Neural progenitor cell (in vitro differentiated cells): ENCODE measurements around the gene HYDIN. TPM values are rescaled to one million over a fixed set of nuclear protein-coding genes. Genes with fewer than 3 reads are reported as not detected.

ENCODE experiments used
- DNase-seq: peaks from one replicate; pipeline ENCODE4 v3.0.0-alpha.2; 2016; ENCODE audit warnings: low spot score
- H2AFZ ChIP-seq: fragments of 200-600 bp; sonication (generic); replicated peaks from 2 replicates; pipeline ENCODE4 v1.6.1; 2016; ENCODE audit warnings: antibody characterized with exemption
- H3F3A ChIP-seq: fragments of 200-600 bp; sonication (generic); 2 replicates; pipeline ENCODE4 v1.6.1; 2016; ENCODE audit warnings: antibody characterized with exemption, low read depth
- H3K27ac ChIP-seq: fragments of 200-600 bp; sonication (generic); 2 replicates; pipeline ENCODE4 v1.5.1; 2016; ENCODE audit warnings: mild to moderate bottlenecking
- H3K27me3 ChIP-seq: fragments of 200-600 bp; sonication (generic); 2 replicates; pipeline ENCODE4 v1.6.1; 2016; ENCODE audit warnings: mild to moderate bottlenecking, moderate library complexity
- H3K36me3 ChIP-seq: fragments of 200-600 bp; sonication (generic); 2 replicates; pipeline ENCODE4 v1.5.1; 2016
- H3K4me1 ChIP-seq: fragments of 200-600 bp; sonication (generic); 2 replicates; pipeline ENCODE4 v1.6.1; 2016; ENCODE audit warnings: mixed run types
- H3K4me2 ChIP-seq: fragments of 200-600 bp; sonication (generic); 2 replicates; pipeline ENCODE4 v1.6.1; 2016
- H3K4me3 ChIP-seq: fragments of 200-600 bp; sonication (generic); 2 replicates; pipeline ENCODE4 v1.5.1; 2016
- H3K79me2 ChIP-seq: fragments of 200-600 bp; sonication (generic); 2 replicates; pipeline ENCODE4 v1.6.1; 2016; ENCODE audit warnings: low read depth
- H3K9ac ChIP-seq: fragments of 200-600 bp; sonication (generic); 2 replicates; pipeline ENCODE4 v1.6.1; 2016
- H3K9me3 ChIP-seq: fragments of 200-600 bp; sonication (generic); 2 replicates; pipeline ENCODE4 v1.5.1; 2016; ENCODE audit warnings: low read depth
- H4K20me1 ChIP-seq: fragments of 200-600 bp; sonication (generic); 2 replicates; pipeline ENCODE4 v1.6.1; 2016; ENCODE audit warnings: low read depth
- H3K27ac Mint-ChIP-seq: 3 replicates; pipeline ENCODE4 v1.8.0; 2021; ENCODE audit warnings: mixed read lengths
- H3K27me3 Mint-ChIP-seq: 2 replicates; pipeline ENCODE4 v1.8.0; 2022; ENCODE audit warnings: low read depth, mild to moderate bottlenecking, inconsistent platforms, moderate library complexity, mixed read lengths; ENCODE audit not compliant: insufficient read depth
- H3K36me3 Mint-ChIP-seq: 3 replicates; pipeline ENCODE4 v1.8.0; 2021; ENCODE audit warnings: mixed read lengths
- H3K4me1 Mint-ChIP-seq: 3 replicates; pipeline ENCODE4 v1.8.0; 2021; ENCODE audit warnings: mixed read lengths
- H3K4me3 Mint-ChIP-seq: 3 replicates; pipeline ENCODE4 v1.8.0; 2021; ENCODE audit warnings: mild to moderate bottlenecking, moderate library complexity, mixed read lengths
- H3K9me3 Mint-ChIP-seq: 3 replicates; pipeline ENCODE4 v1.8.0; 2020; ENCODE audit warnings: mixed read lengths
- CTCF ChIP-seq: fragments of 200-600 bp; sonication (generic); IDR thresholded peaks from 2 replicates; pipeline ENCODE4 v1.5.1; 2017; ENCODE audit warnings: antibody characterized with exemption, mild to moderate bottlenecking
- EZH2 ChIP-seq: fragments of 200-600 bp; sonication (generic); IDR thresholded peaks from 2 replicates; pipeline ENCODE4 v1.6.1; 2017; ENCODE audit warnings: antibody characterized with exemption, mild to moderate bottlenecking, moderate library complexity
- EZH2phosphoT487 ChIP-seq: fragments of 200-600 bp; sonication (generic); IDR thresholded peaks from 2 replicates; pipeline ENCODE4 v1.6.1; 2017; ENCODE audit warnings: antibody characterized with exemption
- total RNA-seq: library from RNA; depleted of rRNA; stranded (reverse); fragments of >200 nt; gene quantifications from 2 replicates; pipeline ENCODE4 v1.2.3, GENCODE V29; 2015; ENCODE audit warnings: low replicate concordance

The HYDIN gene
- total RNA-seq, 1 donor from 2014 or later, result 4.0 TPM

GRCh38 chr16:70766176-70766575 lies 464.3 kb downstream of the HYDIN start:
- no peak overlapping the region for H3K4me3 Mint-ChIP-seq
- Histone ChIP-seq H3K4me1 (no peaks in the 10 kb centered on the region), H3K4me2 (no peak overlapping the region), H3F3A (no peaks in the 10 kb centered on the region), H4K20me1 (peaks cover 7% of the 10 kb centered on the region), H3K9me3 (no peaks in the 10 kb centered on the region), H2AFZ (no peak overlapping the region), H3K36me3 (no peaks in the 10 kb centered on the region), H3K27ac (no peak overlapping the region), H3K4me3 (no peak overlapping the region), H3K79me2 (no peaks in the 10 kb centered on the region), H3K27me3 (no peaks in the 10 kb centered on the region), H3K9ac (no peak overlapping the region)
- peaks cover 5% of the 10 kb centered on the region for H3K27me3 Mint-ChIP-seq
- no peaks in the 10 kb centered on the region for H3K9me3 Mint-ChIP-seq
- peaks cover 8% of the 10 kb centered on the region for H3K36me3 Mint-ChIP-seq
- no peak overlapping the region for H3K27ac Mint-ChIP-seq
- TF ChIP-seq EZH2, result no peak
- TF ChIP-seq CTCF, result no peak
- TF ChIP-seq EZH2phosphoT487, result no peak
- peaks cover 9% of the 10 kb centered on the region for H3K4me1 Mint-ChIP-seq
- no peak for DNase-seq

- Histone ChIP-seq H3K4me2 (no peak overlapping the region), H4K20me1 (peaks cover 1% of the 10 kb centered on the region), H3K27me3 (no peaks in the 10 kb centered on the region), H2AFZ (no peak overlapping the region), H3K79me2 (no peaks in the 10 kb centered on the region), H3K4me1 (no peaks in the 10 kb centered on the region), H3K9me3 (no peaks in the 10 kb centered on the region), H3K27ac (no peak overlapping the region), H3K9ac (no peak overlapping the region), H3K4me3 (no peak overlapping the region), H3K36me3 (no peaks in the 10 kb centered on the region), H3F3A (no peaks in the 10 kb centered on the region)
- no peak for DNase-seq
- peaks cover 6% of the 10 kb centered on the region for H3K27me3 Mint-ChIP-seq
- peaks cover 12% of the 10 kb centered on the region for H3K4me1 Mint-ChIP-seq
- H3K36me3 Mint-ChIP-seq, result peaks cover 9% of the 10 kb centered on the region
- H3K9me3 Mint-ChIP-seq, result no peaks in the 10 kb centered on the region
- TF ChIP-seq EZH2 (no peak), EZH2phosphoT487 (no peak), CTCF (no peak)
- H3K4me3 Mint-ChIP-seq, result no peak overlapping the region
- no peak overlapping the region for H3K27ac Mint-ChIP-seq
These were observed 465.0 kb downstream of the HYDIN start for GRCh38 chr16:70765491-70765890.

- Mint-ChIP-seq H3K27me3 (peaks cover 4% of the 10 kb centered on the region), H3K9me3 (no peaks in the 10 kb centered on the region), H3K4me3 (no peak overlapping the region), H3K4me1 (peaks cover 21% of the 10 kb centered on the region), H3K27ac (peak overlapping the region; percentile 66), H3K36me3 (peaks cover 9% of the 10 kb centered on the region)
- Histone ChIP-seq H3K9me3 (no peaks in the 10 kb centered on the region), H3K79me2 (no peaks in the 10 kb centered on the region), H3K27me3 (no peaks in the 10 kb centered on the region), H3K36me3 (no peaks in the 10 kb centered on the region), H3K9ac (no peak overlapping the region), H4K20me1 (no peaks in the 10 kb centered on the region), H3K4me2 (no peak overlapping the region), H3K27ac (no peak overlapping the region), H2AFZ (no peak overlapping the region), H3K4me1 (no peaks in the 10 kb centered on the region), H3K4me3 (no peak overlapping the region), H3F3A (no peaks in the 10 kb centered on the region)
- no peak for DNase-seq
- TF ChIP-seq CTCF (no peak), EZH2phosphoT487 (no peak), EZH2 (no peak)
These were observed 465.9 kb downstream of the HYDIN start for GRCh38 chr16:70764632-70765031.
